NCI-H2171 (cell line): ENCODE measurements around the gene TGFBI.

Experiments
- DNase-seq: peaks from one replicate; lab custom pipeline; 2025; lab: John Stamatoyannopoulos, UW

Gene TGFBI

GRCh38 chr5:136094189-136094912 is 65.6 kb downstream of the TGFBI start:
- no peak for DNase-seq

GRCh38 chr5:136094913-136095641 is 66.3 kb downstream of the TGFBI start:
- DNase-seq: no peak

DNA sequence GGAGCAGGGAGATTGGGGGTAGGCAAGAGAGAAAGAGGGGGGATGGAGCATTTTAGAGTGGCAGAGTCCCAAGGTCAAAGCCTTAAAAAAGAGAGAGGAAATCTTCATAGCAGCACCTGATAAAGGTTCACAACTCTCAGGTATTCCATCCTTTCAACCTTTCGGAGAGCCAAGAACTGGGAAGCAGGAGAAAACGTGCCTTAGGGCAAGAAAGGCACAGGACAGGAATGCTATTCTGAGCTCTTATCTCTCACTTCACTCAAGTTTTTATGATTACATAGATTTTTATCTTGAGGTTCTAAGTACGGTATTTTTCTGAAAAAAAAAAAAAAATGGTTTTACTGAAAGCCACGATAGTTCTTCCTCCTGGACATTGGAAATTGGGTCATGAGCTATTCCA is 69.4 kb downstream of the TGFBI start:
- DNase-seq: no peak

DNA sequence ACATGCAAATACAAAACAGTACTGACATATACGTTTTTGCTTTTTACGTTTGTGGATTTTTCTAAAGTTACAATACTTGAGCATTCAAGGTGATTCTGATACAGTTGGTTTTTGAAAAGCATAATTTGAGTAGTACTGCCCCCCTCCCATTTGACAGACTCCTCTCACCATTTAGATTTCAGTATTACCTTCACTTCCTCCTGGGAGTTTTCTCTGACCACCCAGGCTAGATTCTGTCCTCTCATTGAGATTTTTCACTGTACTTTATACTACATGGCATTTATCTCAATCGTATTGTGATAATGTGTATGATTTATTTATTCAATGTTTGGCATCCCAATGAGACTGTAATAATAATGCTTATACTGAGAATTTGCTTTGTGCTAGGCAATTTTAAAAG is 71.1 kb downstream of the TGFBI start:
- DNase-seq: no peak

GRCh38 chr5:136101884-136102283 is 73.1 kb downstream of the TGFBI start:
- no peak for DNase-seq

DNA sequence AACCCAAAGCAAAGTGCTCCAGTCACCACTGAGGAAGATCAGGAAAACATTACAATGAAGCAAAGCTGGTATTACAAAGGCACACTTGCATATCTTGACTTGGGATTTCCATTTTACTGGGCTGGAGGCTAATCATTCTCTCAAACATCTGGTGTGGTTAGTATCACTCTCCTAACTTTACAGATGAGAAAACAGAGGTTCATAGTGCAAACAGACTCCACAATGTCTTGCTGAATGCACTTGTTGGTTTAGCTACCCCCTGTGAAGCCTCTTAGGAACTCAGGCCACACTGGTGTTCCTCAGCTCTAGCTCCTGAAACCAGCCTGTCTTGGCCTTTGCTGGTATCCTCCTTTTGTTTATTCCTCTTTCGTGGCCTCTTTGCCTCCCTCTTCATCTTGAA is 74.3 kb downstream of the TGFBI start:
- DNase-seq: no peak

DNA sequence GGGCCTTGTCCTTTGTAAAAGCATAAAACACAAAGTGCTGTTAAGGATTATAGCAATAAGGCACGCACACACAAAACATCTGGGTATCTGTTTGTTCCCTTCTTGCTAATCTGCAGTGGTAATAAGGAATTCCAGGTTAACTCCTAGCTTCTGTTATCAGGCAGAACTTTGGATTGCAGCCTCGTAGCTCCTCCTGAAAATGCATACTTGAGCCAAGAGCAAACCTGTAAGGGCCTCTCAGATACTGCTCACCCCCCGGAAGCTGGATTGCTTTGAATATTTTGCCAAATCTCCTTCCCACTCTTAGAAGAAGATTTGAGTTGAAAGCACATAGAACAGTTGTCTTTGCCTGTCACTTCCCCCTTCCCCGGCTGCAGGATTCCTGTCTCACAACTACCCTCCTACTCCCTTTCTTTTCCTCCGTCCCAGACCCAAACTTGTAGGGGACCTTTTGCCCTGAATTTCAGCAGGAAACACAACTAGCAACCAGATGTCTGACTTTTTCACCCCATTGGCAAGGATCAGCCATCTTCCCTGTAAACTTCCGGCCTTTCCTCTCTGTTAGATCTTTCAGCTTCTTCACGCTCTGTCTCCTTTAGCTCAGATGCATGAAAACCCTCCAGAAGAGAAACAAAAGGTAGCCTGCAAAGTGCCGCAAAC is 75.6 kb downstream of the TGFBI start:
- no peak for DNase-seq

DNA sequence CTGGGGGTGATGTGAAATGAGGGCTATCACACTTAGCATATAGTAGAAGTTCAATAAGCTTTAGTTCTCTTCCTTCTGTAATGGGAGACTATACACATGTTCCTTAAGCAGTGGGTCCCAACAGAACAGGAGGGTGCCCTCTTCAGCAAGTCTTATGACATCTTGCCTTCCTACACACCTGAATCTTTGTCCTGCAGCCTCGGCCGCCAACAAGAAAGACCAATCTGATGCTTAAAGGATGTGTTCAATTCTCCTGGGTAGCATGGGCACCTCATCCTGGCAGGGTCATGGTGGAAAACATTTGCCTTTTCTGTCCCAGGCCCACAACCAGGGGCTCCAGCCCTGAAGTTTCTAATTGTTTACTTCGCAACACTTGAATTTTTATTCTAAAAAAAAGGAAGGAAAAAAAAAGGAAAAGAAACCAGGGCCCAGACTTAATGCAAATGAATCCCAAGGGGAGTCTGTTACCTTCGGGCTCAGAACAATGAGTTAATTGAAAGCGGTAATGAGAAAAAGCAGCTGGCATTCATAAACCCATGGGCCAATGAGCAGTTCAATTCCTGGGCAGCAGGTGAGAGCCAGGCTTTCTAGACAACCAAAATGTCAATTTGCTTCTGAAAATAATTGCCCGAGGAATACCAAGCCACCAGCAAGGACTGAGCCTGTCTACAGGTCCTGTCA is 77.7 kb downstream of the TGFBI start:
- peak; percentile 62 for DNase-seq

GRCh38 chr5:136108180-136108611 is 79.4 kb downstream of the TGFBI start:
- no peak for DNase-seq

DNA sequence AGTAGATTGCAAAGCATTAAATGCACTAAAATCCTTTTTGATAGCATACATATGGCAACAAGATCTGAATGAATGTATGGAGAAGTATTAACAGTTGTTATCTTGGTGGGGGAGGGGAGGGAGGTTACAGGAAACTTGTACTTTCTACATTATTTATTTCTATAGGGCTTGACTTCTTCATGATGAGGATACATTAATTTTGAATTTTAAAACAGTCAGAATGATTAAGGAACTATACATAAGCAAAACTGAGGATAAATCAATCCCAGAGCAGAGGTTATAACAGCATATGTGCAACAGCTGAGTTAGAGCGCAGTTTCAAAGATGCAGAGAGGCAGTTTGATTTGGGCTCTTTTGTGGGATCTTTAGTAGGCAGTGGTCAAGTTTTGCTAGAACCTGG is 80.0 kb downstream of the TGFBI start:
- DNase-seq: no peak

DNA sequence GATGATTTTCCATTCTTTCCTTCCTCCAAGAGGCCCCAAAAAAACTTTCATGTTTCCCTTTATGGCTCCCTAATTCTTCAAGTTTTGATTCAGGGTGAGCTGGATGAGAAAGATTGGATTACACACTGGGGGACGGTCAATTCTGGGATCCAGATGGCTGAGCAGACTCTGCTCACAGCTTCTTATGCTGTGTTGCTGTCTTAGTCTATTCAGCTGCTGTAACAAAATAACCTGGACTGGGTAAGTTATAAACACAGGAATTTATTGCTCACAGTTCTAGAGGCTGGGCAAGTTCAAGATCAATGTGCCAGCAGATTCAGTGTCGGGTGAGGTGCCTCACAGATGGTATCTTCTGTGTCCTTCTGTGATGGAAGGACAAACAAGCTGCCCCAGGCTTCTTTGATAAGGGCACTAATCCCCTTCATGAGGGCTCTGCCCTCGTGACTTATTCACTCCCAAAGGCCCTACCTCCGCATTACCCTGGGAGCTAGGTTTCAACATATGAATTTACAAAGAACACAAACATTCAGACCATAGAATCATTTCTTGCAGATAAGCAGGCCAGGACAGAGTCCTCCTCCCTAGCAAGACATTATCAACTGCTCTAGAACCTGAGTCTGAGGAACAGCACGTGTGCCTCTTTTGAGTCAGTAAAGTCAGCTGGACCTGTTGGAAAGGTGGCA is 80.8 kb downstream of the TGFBI start:
- no peak for DNase-seq
